HCT116 (cell line): ENCODE results near the gene OTUD7B. TPM values are rescaled to one million over a fixed set of nuclear protein-coding genes. Genes with fewer than 3 reads are reported as not detected.

Experiments used
- ATAC-seq: fragments of 200-7000 bp; cut with Tn5 transposase; 2 replicates; pipeline ENCODE4 v1.9.1; 2020; ENCODE audit warnings: mild to moderate bottlenecking, moderate library complexity
- BruUV-seq: library from RNA; stranded (reverse); fragments of 400-500 nt; replicated peaks from 2 replicates; lab custom pipeline; 2021; lab: Mats Ljungman, UMichigan
- CTCF ChIA-PET: fragments of 300-600 bp; sonication (Branson Sonifier 250); formaldehyde crosslinking; loops from one replicate; lab custom pipeline; 2021; ENCODE audit warnings: antibody characterized with exemption; lab: Charles Lee
- POLR2A ChIA-PET: fragments of 300-600, 350-600 bp; sonication (Branson Sonifier 250); formaldehyde crosslinking; loops from one replicate; lab custom pipeline; 2021; ENCODE audit warnings: antibody characterized with exemption; lab: Charles Lee
- RAD21 ChIA-PET, 2 experiments: fragments of 300-600 bp; sonication (Branson Sonifier 250); formaldehyde crosslinking; loops; one replicate each; lab custom pipeline; 2023; ENCODE audit warnings: low total read pairs in 2 of 2; ENCODE audit not compliant: uncharacterized antibody in 2 of 2, unreplicated experiment in 2 of 2, low non-redundant PET in 1 of 2; lab: Charles Lee
- DNase-seq: peaks from one replicate; pipeline ENCODE4 v3.0.0-alpha.2; 2010; ENCODE audit warnings: low read depth, low spot score
- H2AFZ ChIP-seq: fragments of 200-600 bp; shearing (Covaris generic), sonication (generic); 2 replicates; pipeline ENCODE4 v1.6.1; 2017; ENCODE audit warnings: low read depth, mixed run types, mixed read lengths, antibody characterized with exemption, low read length; ENCODE audit not compliant: poor library complexity, severe bottlenecking
- H3K27ac ChIP-seq: 2 replicates; pipeline ENCODE4 v1.5.1; 2012; ENCODE audit warnings: low read depth, low read length
- H3K27me3 ChIP-seq: fragments of 200-600 bp; sonication (generic); 2 replicates; pipeline ENCODE4 v1.6.1; 2016; ENCODE audit warnings: mixed run types, low read length, mixed read lengths; ENCODE audit not compliant: insufficient read depth
- H3K36me3 ChIP-seq, 2 experiments: fragments of 200-500 bp in 1 of 2; fragments of 200-600 bp in 1 of 2; sonication (Bioruptor generic) in 1 of 2; sonication (generic) in 1 of 2; 2 replicates each; pipeline versions ENCODE4 v1.5.1 to v1.6.1; 2014 to 2016; ENCODE audit warnings: low read length in 2 of 2, inconsistent platforms in 1 of 2, mixed read lengths in 1 of 2, mixed run types in 1 of 2; ENCODE audit not compliant: insufficient read depth in 2 of 2, control insufficient read depth in 1 of 2
- H3K4me1 ChIP-seq, 2 experiments: fragments of 200-600 bp in 1 of 2; sonication (generic) in 1 of 2; 2 replicates each; pipeline versions ENCODE4 v1.5.1 to v1.6.1; 2012 to 2017; ENCODE audit warnings: low read length in 2 of 2, inconsistent platforms in 1 of 2, mild to moderate bottlenecking in 1 of 2, mixed read lengths in 1 of 2, mixed run types in 1 of 2, moderate library complexity in 1 of 2; ENCODE audit not compliant: insufficient read depth in 2 of 2, control insufficient read depth in 1 of 2
- H3K4me2 ChIP-seq: fragments of 200-600 bp; sonication (generic); 2 replicates; pipeline ENCODE4 v1.6.1; 2017; ENCODE audit warnings: mixed run types, low read length, mixed read lengths
- H3K4me3 ChIP-seq, 2 experiments: fragments of 200-600 bp in 1 of 2; sonication (generic) in 1 of 2; replicated peaks in 1 of 2; 2 replicates each; pipeline ENCODE4 v1.5.1; 2011 to 2016; ENCODE audit warnings: low read length in 2 of 2, control low read depth in 1 of 2, low read depth in 1 of 2, mild to moderate bottlenecking in 1 of 2, mixed read lengths in 1 of 2, mixed run types in 1 of 2
- H3K79me2 ChIP-seq: fragments of 200-600 bp; sonication (generic); 2 replicates; pipeline ENCODE4 v1.6.1; 2017; ENCODE audit warnings: mild to moderate bottlenecking, mixed run types, low read length, moderate library complexity, mixed read lengths; ENCODE audit not compliant: insufficient read depth
- H3K9ac ChIP-seq: fragments of 200-600 bp; sonication (generic); 2 replicates; pipeline ENCODE4 v1.6.1; 2016; ENCODE audit warnings: low read length, mixed read lengths
- H3K9me2 ChIP-seq: fragments of 200-600 bp; sonication (generic), shearing (Covaris generic); 2 replicates; pipeline ENCODE4 v1.6.1; 2017; ENCODE audit warnings: mixed run types, mild to moderate bottlenecking, moderate library complexity; ENCODE audit not compliant: insufficient read depth
- H3K9me3 ChIP-seq, 2 experiments: fragments of 200-500 bp in 1 of 2; fragments of 200-600 bp in 1 of 2; sonication (Bioruptor generic) in 1 of 2; sonication (generic) in 1 of 2; 2 replicates each; pipeline ENCODE4 v1.6.1; 2014 to 2017; ENCODE audit warnings: low read length in 2 of 2, mixed read lengths in 2 of 2, inconsistent platforms in 1 of 2, low read depth in 1 of 2, mild to moderate bottlenecking in 1 of 2, mixed run types in 1 of 2, moderate library complexity in 1 of 2; ENCODE audit not compliant: control insufficient read depth in 1 of 2, insufficient read depth in 1 of 2
- H4K20me1 ChIP-seq: fragments of 200-600 bp; sonication (generic), shearing (Covaris generic); 2 replicates; pipeline ENCODE4 v1.6.1; 2017; ENCODE audit warnings: mixed run types, mild to moderate bottlenecking, moderate library complexity; ENCODE audit not compliant: insufficient read depth
- CEBPB ChIP-seq: IDR thresholded peaks from 2 replicates; pipeline ENCODE4 v1.6.1; 2012; ENCODE audit warnings: low read depth
- ELF1 ChIP-seq: IDR thresholded peaks from 2 replicates; pipeline ENCODE4 v1.6.1; 2012; ENCODE audit warnings: low read depth, borderline replicate concordance
- EZH2 ChIP-seq: fragments of 200-600 bp; sonication (generic); IDR thresholded peaks from 2 replicates; pipeline ENCODE4 v1.6.1; 2017; ENCODE audit warnings: antibody characterized with exemption, mixed run types
- RAD21 ChIP-seq: IDR thresholded peaks from 2 replicates; pipeline ENCODE4 v1.6.1; 2012; ENCODE audit warnings: low read depth, mild to moderate bottlenecking
- SRF ChIP-seq: IDR thresholded peaks from 2 replicates; pipeline ENCODE4 v1.6.1; 2012; ENCODE audit warnings: low read depth
- TCF7L2 ChIP-seq: IDR thresholded peaks from 2 replicates; pipeline ENCODE4 v1.7.0; 2011; ENCODE audit warnings: borderline replicate concordance, inconsistent platforms; ENCODE audit not compliant: insufficient read depth, insufficient read length; ENCODE audit errors: extremely low read depth
- YY1 ChIP-seq: IDR thresholded peaks from 2 replicates; pipeline ENCODE4 v1.6.1; 2011; ENCODE audit warnings: low read length, low read depth, moderate library complexity, mild to moderate bottlenecking; ENCODE audit not compliant: insufficient replicate concordance; ENCODE audit errors: extremely low read depth
- ZBTB33 ChIP-seq: IDR thresholded peaks from 2 replicates; pipeline ENCODE4 v1.6.1; 2011; ENCODE audit warnings: mild to moderate bottlenecking, low read length, moderate library complexity; ENCODE audit not compliant: insufficient replicate concordance; ENCODE audit errors: extremely low read depth
- ZNF274 ChIP-seq: fragments of 200-500 bp; sonication (Bioruptor generic); IDR thresholded peaks from 2 replicates; pipeline ENCODE4 v1.6.1; 2014; ENCODE audit warnings: mild to moderate bottlenecking, low read depth, low read length, inconsistent platforms
- intact Hi-C: fragments of 100-400 bp; cut with micrococcal nuclease; formaldehyde crosslinking; loops from 2 replicates; pipeline ENCODE4 v1.10.0; 2022
- total RNA-seq: library from RNA; stranded (reverse); gene quantifications from one replicate; pipeline ENCODE4 v1.2.1, GENCODE V29; 2021; ENCODE audit not compliant: unreplicated experiment
- TF ChIP-seq, protein P1 (sequence below): IDR thresholded peaks from 2 replicates; pipeline ENCODE4 v1.6.1; 2012
- TF ChIP-seq, protein P2 (sequence below): IDR thresholded peaks from 2 replicates; pipeline ENCODE4 v1.6.1; 2012
- TF ChIP-seq, protein P3 (sequence below), 3 experiments: fragments of 200-600 bp in 1 of 3; sonication (generic) in 1 of 3; IDR thresholded peaks in 2 of 3; conservative IDR thresholded peaks in 1 of 3; 2 replicates each; pipeline ENCODE4 v1.5.1; 2012 to 2017; ENCODE audit warnings: low read depth in 2 of 3, low read length in 2 of 3, antibody characterized with exemption in 1 of 3, borderline replicate concordance in 1 of 3, control low read depth in 1 of 3, mild to moderate bottlenecking in 1 of 3, mixed read lengths in 1 of 3, mixed run types in 1 of 3, moderate library complexity in 1 of 3; ENCODE audit not compliant: insufficient read depth in 1 of 3

The OTUD7B gene
- total RNA-seq, 1 experiment from 2014 or later = 23.7 TPM

DNA sequence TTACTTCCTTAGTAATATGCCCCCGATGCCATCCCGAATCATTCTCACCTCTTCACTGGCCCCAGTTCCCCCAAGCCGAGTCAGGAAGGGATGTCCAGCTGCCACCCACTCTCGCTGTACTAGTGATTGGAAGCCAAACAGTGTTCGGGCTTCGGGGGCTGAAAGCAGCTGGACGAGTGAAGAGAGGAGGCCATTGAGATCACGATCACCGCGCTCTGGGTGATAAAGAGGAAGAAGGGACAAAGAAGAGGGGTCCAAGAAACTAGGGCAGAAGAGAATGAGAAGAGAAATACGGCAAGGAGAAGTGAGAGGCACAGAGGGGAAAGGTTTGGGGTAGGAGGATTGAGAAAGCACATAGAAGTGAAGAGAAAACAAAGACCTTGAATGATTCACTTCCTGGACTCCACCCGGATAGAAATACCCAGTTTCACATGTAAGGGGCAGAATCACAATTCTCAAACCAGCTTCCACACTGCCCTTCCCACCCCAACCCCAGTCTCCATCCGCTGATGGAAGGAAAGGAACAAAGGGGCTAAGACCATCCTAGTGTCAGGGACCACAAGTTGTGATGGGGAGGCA, 79.2 kb downstream of the OTUD7B start:
- no peak for ATAC-seq

More for the DNA sequence above, 79.2 kb downstream of the OTUD7B start:
- no peak for DNase-seq
- peaks cover 2% of the 10 kb centered on the region; the same call in 1 of the 2 replicates for H4K20me1 ChIP-seq
- no peak overlapping the region for H3K27ac ChIP-seq
- CTCF ChIA-PET = no interaction called here
- peaks cover 3 to 6% of the 10 kb centered on the region in 2 experiments; a peak in 2 of 4 replicates for H3K36me3 ChIP-seq
- no peaks in the 10 kb centered on the region for H3K27me3 ChIP-seq
- H3K9me3 ChIP-seq = no peaks in the 10 kb centered on the region
- H3K4me2 ChIP-seq = peak overlapping the region; percentile 33
- no TSS peak for BruUV-seq
- peaks cover 17% of the 10 kb centered on the region for H3K79me2 ChIP-seq
- POLR2A ChIA-PET = interaction anchor here (0.6 kb wide), 1 partner anchor 12 kb away, joined by 5 read pairs; no protein-coding TSS in a partner anchor
- H2AFZ ChIP-seq = no peak overlapping the region
- peaks cover 11 to 33% of the 10 kb centered on the region in 2 experiments for H3K4me1 ChIP-seq
- TF ChIP-seq ZBTB33 = no peak
- TF ChIP-seq ELF1 = no peak
- TF ChIP-seq, protein P1, sequence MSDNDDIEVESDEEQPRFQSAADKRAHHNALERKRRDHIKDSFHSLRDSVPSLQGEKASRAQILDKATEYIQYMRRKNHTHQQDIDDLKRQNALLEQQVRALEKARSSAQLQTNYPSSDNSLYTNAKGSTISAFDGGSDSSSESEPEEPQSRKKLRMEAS = no peak
- TF ChIP-seq YY1 = no peak
- TF ChIP-seq SRF = no peak
- TF ChIP-seq, protein P2, sequence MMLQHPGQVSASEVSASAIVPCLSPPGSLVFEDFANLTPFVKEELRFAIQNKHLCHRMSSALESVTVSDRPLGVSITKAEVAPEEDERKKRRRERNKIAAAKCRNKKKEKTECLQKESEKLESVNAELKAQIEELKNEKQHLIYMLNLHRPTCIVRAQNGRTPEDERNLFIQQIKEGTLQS = no peak
- TF ChIP-seq EZH2 = no peak
- TF ChIP-seq RAD21 = no peak
- no peak for TF ChIP-seq TCF7L2
- TF ChIP-seq ZNF274 = no peak
- TF ChIP-seq, protein P3, sequence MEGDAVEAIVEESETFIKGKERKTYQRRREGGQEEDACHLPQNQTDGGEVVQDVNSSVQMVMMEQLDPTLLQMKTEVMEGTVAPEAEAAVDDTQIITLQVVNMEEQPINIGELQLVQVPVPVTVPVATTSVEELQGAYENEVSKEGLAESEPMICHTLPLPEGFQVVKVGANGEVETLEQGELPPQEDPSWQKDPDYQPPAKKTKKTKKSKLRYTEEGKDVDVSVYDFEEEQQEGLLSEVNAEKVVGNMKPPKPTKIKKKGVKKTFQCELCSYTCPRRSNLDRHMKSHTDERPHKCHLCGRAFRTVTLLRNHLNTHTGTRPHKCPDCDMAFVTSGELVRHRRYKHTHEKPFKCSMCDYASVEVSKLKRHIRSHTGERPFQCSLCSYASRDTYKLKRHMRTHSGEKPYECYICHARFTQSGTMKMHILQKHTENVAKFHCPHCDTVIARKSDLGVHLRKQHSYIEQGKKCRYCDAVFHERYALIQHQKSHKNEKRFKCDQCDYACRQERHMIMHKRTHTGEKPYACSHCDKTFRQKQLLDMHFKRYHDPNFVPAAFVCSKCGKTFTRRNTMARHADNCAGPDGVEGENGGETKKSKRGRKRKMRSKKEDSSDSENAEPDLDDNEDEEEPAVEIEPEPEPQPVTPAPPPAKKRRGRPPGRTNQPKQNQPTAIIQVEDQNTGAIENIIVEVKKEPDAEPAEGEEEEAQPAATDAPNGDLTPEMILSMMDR (IDR thresholded peaks at IDR 0.05 in 2 of 3, conservative IDR thresholded peaks at IDR 0.05 in 1 of 3; ENCODE audit: borderline replicate concordance in 1 of 3, insufficient read depth in 1 of 3, low read depth in 2 of 3, low read length in 2 of 3) = no peak
- no peak for TF ChIP-seq CEBPB
- TF ChIP-seq, all 23 proteins: peak for 0
- no peak overlapping the region for H3K4me3 ChIP-seq
- intact Hi-C loops = no loop called here
- no peak overlapping the region for H3K9ac ChIP-seq
- H3K9me2 ChIP-seq = no peaks in the 10 kb centered on the region
- RAD21 ChIA-PET = no interaction called here
